ENCODE results near the gene MINDY2.
"Not testable (repeated sequence)": the region's sequence is repeated elsewhere in the genome, so short reads cannot be mapped to it uniquely, and the experiment has no call there.

MINDY2 gene

GRCh38 chr15:58749532-58750337 is 21.4 kb upstream of the MINDY2 start, which contains the start of gene ADAM10:
ADAM10 (minus strand) TSS chr15:58749707; CDS start chr15:58749534, 173 bp downstream.
- DNase-seq, result peak; percentile 98 to 100 (median 99)
- intact Hi-C loops (cut with DNase I), result loop anchor here (1.0 to 5.0 kb wide), 2 partner anchors 22 to 72 kb away; partner anchors contain the start of gene MINDY2

- intact Hi-C loops (cut with DNase I), result no loop called here
Measured at GRCh38 chr15:58752716-58753115, 18.4 kb upstream of the MINDY2 start.

GRCh38 chr15:58755350-58755749 is 15.8 kb upstream of the MINDY2 start:
- DNase-seq, result no peak
- intact Hi-C loops (cut with DNase I), result loop anchor here (5.0 kb wide), 2 partner anchors 83 to 483 kb away; no protein-coding TSS in a partner anchor

More at GRCh38 chr15:58752716-58753115, 18.4 kb upstream of the MINDY2 start:
- no peak for DNase-seq

GRCh38 chr15:58755956-58756355 is 15.1 kb upstream of the MINDY2 start:
- intact Hi-C loops (cut with DNase I), result loop anchor here (5.0 kb wide), 2 partner anchors 84 to 484 kb away; no protein-coding TSS in a partner anchor

GRCh38 chr15:58758141-58758540 is 13.0 kb upstream of the MINDY2 start:
- peak in 1 of 10 donors; percentile 42 for DNase-seq
- intact Hi-C loops (cut with DNase I), result loop anchor here (2.0 to 5.0 kb wide), 3 partner anchors 86 to 531 kb away; no protein-coding TSS in a partner anchor

More at GRCh38 chr15:58755956-58756355, 15.1 kb upstream of the MINDY2 start:
- no peak for DNase-seq

GRCh38 chr15:58760385-58761009 is 10.6 kb upstream of the MINDY2 start:
- intact Hi-C loops (cut with DNase I), result no loop called here
- DNase-seq, result no peak

GRCh38 chr15:58761010-58761388 is 10.1 kb upstream of the MINDY2 start:
- intact Hi-C loops (cut with DNase I), result no loop called here
- no peak for DNase-seq

GRCh38 chr15:58762285-58762684 is 8.8 kb upstream of the MINDY2 start:
- DNase-seq, result no peak
- intact Hi-C loops (cut with DNase I), result no loop called here

GRCh38 chr15:58762731-58763130 is 8.4 kb upstream of the MINDY2 start:
- intact Hi-C loops (cut with DNase I), result no loop called here
- DNase-seq, result no peak

- DNase-seq, result no peak
- intact Hi-C loops (cut with DNase I), result no loop called here
Measured at GRCh38 chr15:58764468-58764867, 6.6 kb upstream of the MINDY2 start.

GRCh38 chr15:58766290-58766689 is 4.8 kb upstream of the MINDY2 start:
- intact Hi-C loops (cut with DNase I), result no loop called here

GRCh38 chr15:58768601-58769004 is 2.5 kb upstream of the MINDY2 start:
- DNase-seq; intact Hi-C loops (cut with DNase I): not testable (repeated sequence)

More at GRCh38 chr15:58766290-58766689, 4.8 kb upstream of the MINDY2 start:
- DNase-seq, result no peak

- intact Hi-C loops (cut with DNase I), result no loop called here
- DNase-seq, result peak in 1 of 10 donors; percentile 13
Measured at GRCh38 chr15:58770519-58770856, 614 bp upstream of the MINDY2 start.

GRCh38 chr15:58771621-58772250 is 634 bp downstream of the MINDY2 start:
- intact Hi-C loops (cut with DNase I), result loop anchor here (1.0 kb wide), 1 partner anchor 22 kb away; the partner anchor contains the start of gene ADAM10
- peak in 9 of 10 donors; percentile 31 to 90 (median 44) for DNase-seq

GRCh38 chr15:58773024-58773423 is 1.9 kb downstream of the MINDY2 start:
- intact Hi-C loops (cut with DNase I), result no loop called here

GRCh38 chr15:58775402-58775801 is 4.3 kb downstream of the MINDY2 start:
- no peak for DNase-seq
- intact Hi-C loops (cut with DNase I), result no loop called here

More at GRCh38 chr15:58773024-58773423, 1.9 kb downstream of the MINDY2 start:
- DNase-seq, result peak in 1 of 10 donors; percentile 45

- intact Hi-C loops (cut with DNase I), result no loop called here
- no peak for DNase-seq
Measured at GRCh38 chr15:58777107-58777506, 6.0 kb downstream of the MINDY2 start.

GRCh38 chr15:58779554-58779953 is 8.5 kb downstream of the MINDY2 start:
- intact Hi-C loops (cut with DNase I), result no loop called here
- DNase-seq, result no peak

GRCh38 chr15:58785355-58785754 is 14.3 kb downstream of the MINDY2 start:
- intact Hi-C loops (cut with DNase I), result no loop called here
- DNase-seq, result no peak

GRCh38 chr15:58788056-58788710 is 17.1 kb downstream of the MINDY2 start:
- no peak for DNase-seq
- intact Hi-C loops (cut with DNase I), result no loop called here

All from posterior cingulate gyrus (tissue), 11 donors.